Neuron (in vitro differentiated cells): ENCODE measurements around the gene FXYD5.

Experiments used
- H2AFZ ChIP-seq: one replicate; pipeline ENCODE4 v1.6.1; 2013; ENCODE audit warnings: low read depth, mild to moderate bottlenecking, inconsistent platforms, low read length, moderate library complexity
- H3K27me3 ChIP-seq: one replicate; pipeline ENCODE4 v1.6.1; 2013; ENCODE audit warnings: low read length; ENCODE audit not compliant: insufficient read depth
- H3K36me3 ChIP-seq: one replicate; pipeline ENCODE4 v1.6.1; 2013; ENCODE audit warnings: low read length; ENCODE audit not compliant: insufficient read depth
- H3K4me1 ChIP-seq: one replicate; pipeline ENCODE4 v1.6.1; 2013; ENCODE audit warnings: low read length; ENCODE audit not compliant: insufficient read depth
- H3K4me3 ChIP-seq: 2 replicates; pipeline ENCODE4 v1.5.1; 2013; ENCODE audit warnings: mild to moderate bottlenecking, low read length, moderate library complexity
- H3K9me3 ChIP-seq: one replicate; pipeline ENCODE4 v1.6.1; 2013; ENCODE audit warnings: low read length

The FXYD5 gene

GRCh38 chr19:35135389-35135909 is 19.1 kb upstream of the FXYD5 start:
- no peaks in the 10 kb centered on the region for H3K36me3 ChIP-seq
- no peaks in the 10 kb centered on the region for H3K27me3 ChIP-seq
- no peak overlapping the region for H2AFZ ChIP-seq
- H3K4me1 ChIP-seq: peaks cover 43% of the 10 kb centered on the region
- peak overlapping the region; percentile 14 for H3K4me3 ChIP-seq
- H3K9me3 ChIP-seq: no peaks in the 10 kb centered on the region

GRCh38 chr19:35136231-35136630 is 18.3 kb upstream of the FXYD5 start:
- Histone ChIP-seq H3K36me3 (no peaks in the 10 kb centered on the region), H3K4me1 (peaks cover 48% of the 10 kb centered on the region), H3K27me3 (no peaks in the 10 kb centered on the region), H3K4me3 (no peak overlapping the region), H3K9me3 (no peaks in the 10 kb centered on the region), H2AFZ (no peak overlapping the region)

GRCh38 chr19:35136977-35137702 is 17.4 kb upstream of the FXYD5 start:
- Histone ChIP-seq H3K9me3 (no peaks in the 10 kb centered on the region), H3K4me1 (peaks cover 54% of the 10 kb centered on the region), H3K36me3 (no peaks in the 10 kb centered on the region), H3K27me3 (no peaks in the 10 kb centered on the region), H2AFZ (no peak overlapping the region), H3K4me3 (no peak overlapping the region)

GRCh38 chr19:35138305-35138892 is 16.1 kb upstream of the FXYD5 start, which contains the start of gene FXYD1:
Gene FXYD1, plus strand, starts transcription at chr19:35138824. Its CDS starts 1,256 bp downstream, at chr19:35140080.
- H2AFZ ChIP-seq: no peak within 1 kb of the TSS
- H3K36me3 ChIP-seq: no peaks in the 10 kb centered on the region
- no peaks in the 10 kb centered on the region for H3K27me3 ChIP-seq
- H3K4me3 ChIP-seq: peak within 1 kb of the TSS; percentile 2
- no peaks in the 10 kb centered on the region for H3K9me3 ChIP-seq
- peaks cover 62% of the 10 kb centered on the region for H3K4me1 ChIP-seq

GRCh38 chr19:35140207-35140961 is 14.2 kb upstream of the FXYD5 start:
- Histone ChIP-seq H3K36me3 (no peaks in the 10 kb centered on the region), H3K27me3 (no peaks in the 10 kb centered on the region), H3K9me3 (no peaks in the 10 kb centered on the region), H3K4me1 (peaks cover 72% of the 10 kb centered on the region), H2AFZ (no peak overlapping the region), H3K4me3 (peak overlapping the region; percentile 43)

- Histone ChIP-seq H3K4me3 (peak overlapping the region; percentile 43), H3K9me3 (no peaks in the 10 kb centered on the region), H3K27me3 (no peaks in the 10 kb centered on the region), H3K36me3 (no peaks in the 10 kb centered on the region), H3K4me1 (peaks cover 69% of the 10 kb centered on the region), H2AFZ (no peak overlapping the region)
Observed at GRCh38 chr19:35140962-35141836, 13.3 kb upstream of the FXYD5 start.

- H2AFZ ChIP-seq: peak overlapping the region; percentile 22
- no peaks in the 10 kb centered on the region for H3K9me3 ChIP-seq
- peak overlapping the region; percentile 22 for H3K4me3 ChIP-seq
- H3K4me1 ChIP-seq: peaks cover 69% of the 10 kb centered on the region
- H3K36me3 ChIP-seq: no peaks in the 10 kb centered on the region
- no peaks in the 10 kb centered on the region for H3K27me3 ChIP-seq
Observed at GRCh38 chr19:35141837-35142605, 12.5 kb upstream of the FXYD5 start.

- peak overlapping the region; percentile 22 for H2AFZ ChIP-seq
- H3K27me3 ChIP-seq: no peaks in the 10 kb centered on the region
- H3K4me1 ChIP-seq: peaks cover 66% of the 10 kb centered on the region
- H3K4me3 ChIP-seq: peak overlapping the region; percentile 48
- no peaks in the 10 kb centered on the region for H3K9me3 ChIP-seq
- H3K36me3 ChIP-seq: no peaks in the 10 kb centered on the region
Observed at GRCh38 chr19:35142606-35143230, 11.8 kb upstream of the FXYD5 start.

- Histone ChIP-seq H2AFZ (peak within 1 kb of the TSS; percentile 22), H3K36me3 (no peaks in the 10 kb centered on the region), H3K9me3 (no peaks in the 10 kb centered on the region), H3K4me3 (peak within 1 kb of the TSS; percentile 48), H3K27me3 (no peaks in the 10 kb centered on the region), H3K4me1 (peaks cover 60% of the 10 kb centered on the region)
Observed at GRCh38 chr19:35143231-35143715, 11.3 kb upstream of the FXYD5 start, which contains the start of gene FXYD7. Gene FXYD7, plus strand, starts transcription at chr19:35143255. Its CDS starts 79 bp downstream, at chr19:35143334.

GRCh38 chr19:35143818-35144217 is 10.7 kb upstream of the FXYD5 start:
- no peak overlapping the region for H2AFZ ChIP-seq
- peaks cover 56% of the 10 kb centered on the region for H3K4me1 ChIP-seq
- no peaks in the 10 kb centered on the region for H3K36me3 ChIP-seq
- H3K4me3 ChIP-seq: peak overlapping the region; percentile 48
- H3K27me3 ChIP-seq: no peaks in the 10 kb centered on the region
- H3K9me3 ChIP-seq: no peaks in the 10 kb centered on the region

GRCh38 chr19:35144259-35144599 is 10.3 kb upstream of the FXYD5 start:
- H2AFZ ChIP-seq: no peak overlapping the region

More at GRCh38 chr19:35144259-35144599, 10.3 kb upstream of the FXYD5 start:
- Histone ChIP-seq H3K4me3 (peak overlapping the region; percentile 48), H3K36me3 (no peaks in the 10 kb centered on the region), H3K27me3 (no peaks in the 10 kb centered on the region), H3K4me1 (peaks cover 52% of the 10 kb centered on the region), H3K9me3 (no peaks in the 10 kb centered on the region)
